MCF 10A (cell line): ENCODE data around the gene ENKUR. TPM values are rescaled to one million over a fixed set of nuclear protein-coding genes. Genes with fewer than 3 reads are reported as not detected.

ENCODE experiments used
- BruUV-seq: library from RNA; stranded (reverse); fragments of 400-500 nt; replicated peaks from 2 replicates; lab custom pipeline; 2021; lab: Mats Ljungman, UMichigan
- CTCF ChIA-PET: fragments of 300-600 bp; sonication (Branson Sonifier 250); formaldehyde crosslinking; extraction: SDS; loops from one replicate; lab custom pipeline; 2021; ENCODE audit warnings: antibody characterized with exemption, inconsistent platforms; lab: Yijun Ruan, JAX
- POLR2A ChIA-PET: fragments of 300-600, 350-650 bp; sonication (Branson Sonifier 250); formaldehyde crosslinking; extraction: SDS; loops from one replicate; lab custom pipeline; 2020; ENCODE audit warnings: antibody characterized with exemption, inconsistent platforms; lab: Yijun Ruan, JAX
- DNase-seq: peaks from one replicate; pipeline ENCODE4 v3.0.0-alpha.2; 2018; ENCODE audit not compliant: unreplicated experiment
- H3K27ac Mint-ChIP-seq: one replicate; pipeline ENCODE4 v1.8.0; 2022; ENCODE audit warnings: mild to moderate bottlenecking, low read depth, mixed read lengths; ENCODE audit not compliant: unreplicated experiment
- H3K27me3 Mint-ChIP-seq: one replicate; pipeline ENCODE4 v1.8.0; 2022; ENCODE audit warnings: mixed read lengths; ENCODE audit not compliant: insufficient read depth, unreplicated experiment
- H3K36me3 Mint-ChIP-seq: one replicate; pipeline ENCODE4 v1.8.0; 2022; ENCODE audit warnings: mild to moderate bottlenecking, moderate library complexity, mixed read lengths; ENCODE audit not compliant: insufficient read depth, unreplicated experiment
- H3K4me1 Mint-ChIP-seq: one replicate; pipeline ENCODE4 v1.8.0; 2022; ENCODE audit warnings: mixed read lengths; ENCODE audit not compliant: insufficient read depth, unreplicated experiment
- H3K4me3 Mint-ChIP-seq: one replicate; pipeline ENCODE4 v1.8.0; 2022; ENCODE audit warnings: mild to moderate bottlenecking, moderate library complexity, mixed read lengths; ENCODE audit not compliant: unreplicated experiment
- H3K9me3 Mint-ChIP-seq: one replicate; pipeline ENCODE4 v1.8.0; 2022; ENCODE audit warnings: mixed read lengths; ENCODE audit not compliant: unreplicated experiment
- CTCF ChIP-seq: fragments of 200-600 bp; IDR thresholded peaks from one replicate; pipeline ENCODE4 v1.8.0; 2022; ENCODE audit warnings: antibody characterized with exemption, mild to moderate bottlenecking; ENCODE audit not compliant: unreplicated experiment
- intact Hi-C: fragments of 100-400 bp; cut with micrococcal nuclease; formaldehyde crosslinking; loops from 2 replicates; pipeline ENCODE4 v1.14.1; 2022
- total RNA-seq: library from RNA; stranded (reverse); gene quantifications from 2 replicates; pipeline ENCODE4 v1.2.3, GENCODE V29; 2022

The ENKUR gene
- total RNA-seq, 1 experiment from 2014 or later, result 0.33 TPM

GRCh38 chr10:24949616-24950015 is 66.3 kb downstream of the ENKUR start:
- ChIA-PET POLR2A (interaction anchor here (0.6 to 2.0 kb wide), 3 partner anchors 16 to 226 kb away, joined by 3 to 5 read pairs (median 3); partner anchors contain the start of gene ARHGAP21), CTCF (interaction anchor here (0.7 to 1.6 kb wide), 3 partner anchors 35 to 132 kb away, joined by 3 read pairs; no protein-coding TSS in a partner anchor)
- peak; percentile 70 for DNase-seq
- BruUV-seq, result no TSS peak
- H3K27ac Mint-ChIP-seq, result no peak overlapping the region
- no peaks in the 10 kb centered on the region for H3K9me3 Mint-ChIP-seq
- intact Hi-C loops, result no loop called here
- no peak for TF ChIP-seq CTCF
- no peak overlapping the region for H3K4me3 Mint-ChIP-seq
- H3K27me3 Mint-ChIP-seq, result no peaks in the 10 kb centered on the region
- H3K36me3 Mint-ChIP-seq, result no peaks in the 10 kb centered on the region
- H3K4me1 Mint-ChIP-seq, result peaks cover 6% of the 10 kb centered on the region

GRCh38 chr10:24947304-24948097 is 68.5 kb downstream of the ENKUR start:
- H3K9me3 Mint-ChIP-seq, result no peaks in the 10 kb centered on the region
- POLR2A ChIA-PET, result interaction anchor here (0.8 to 1.6 kb wide), 4 partner anchors 12 to 69 kb away, joined by 3 to 4 read pairs (median 4); partner anchors contain the start of genes ENKUR and THNSL1
- H3K4me3 Mint-ChIP-seq, result no peak overlapping the region
- BruUV-seq, result no TSS peak
- intact Hi-C loops, result no loop called here
- no peaks in the 10 kb centered on the region for H3K36me3 Mint-ChIP-seq
- CTCF ChIA-PET, result interaction anchor here (1.2 kb wide), 1 partner anchor 12 kb away, joined by 3 read pairs; no protein-coding TSS in a partner anchor
- DNase-seq, result peak; percentile 30
- H3K27ac Mint-ChIP-seq, result no peak overlapping the region
- TF ChIP-seq CTCF, result no peak
- no peaks in the 10 kb centered on the region for H3K27me3 Mint-ChIP-seq
- H3K4me1 Mint-ChIP-seq, result peaks cover 7% of the 10 kb centered on the region

- no peak overlapping the region for H3K27ac Mint-ChIP-seq
- intact Hi-C loops, result loop anchor here (1.0 to 2.0 kb wide), 4 partner anchors 42 to 301 kb away; no protein-coding TSS in a partner anchor
These were observed 71.3 kb downstream of the ENKUR start for GRCh38 chr10:24944512-24945255.

More at GRCh38 chr10:24944512-24945255, 71.3 kb downstream of the ENKUR start:
- H3K4me3 Mint-ChIP-seq, result no peak overlapping the region
- DNase-seq, result peak; percentile 90
- no peaks in the 10 kb centered on the region for H3K36me3 Mint-ChIP-seq
- no peaks in the 10 kb centered on the region for H3K27me3 Mint-ChIP-seq
- peak; percentile 42 for TF ChIP-seq CTCF
- ChIA-PET CTCF (interaction anchor here (0.7 to 2.1 kb wide), 17 partner anchors 9 to 304 kb away, joined by 3 to 7 read pairs (median 3); no protein-coding TSS in a partner anchor), POLR2A (interaction anchor here (0.6 to 2.6 kb wide), 9 partner anchors 18 to 327 kb away, joined by 3 to 11 read pairs (median 4); partner anchors contain the start of gene ARHGAP21)
- H3K9me3 Mint-ChIP-seq, result no peaks in the 10 kb centered on the region
- no TSS peak for BruUV-seq
- peaks cover 7% of the 10 kb centered on the region for H3K4me1 Mint-ChIP-seq
